Mesodermal cell (in vitro differentiated cells): ENCODE data around the gene CRYBG2.

ENCODE experiments used
- H3K27ac ChIP-seq: 2 replicates; pipeline ENCODE4 v1.7.0; 2013; ENCODE audit warnings: mild to moderate bottlenecking, low read depth, low read length, moderate library complexity; ENCODE audit not compliant: severe bottlenecking
- H3K36me3 ChIP-seq: 2 replicates; pipeline ENCODE4 v1.7.1; 2013; ENCODE audit warnings: mild to moderate bottlenecking, low read length, moderate library complexity; ENCODE audit not compliant: control insufficient read depth, insufficient read depth
- H3K4me1 ChIP-seq: one replicate; pipeline ENCODE4 v1.7.1; 2013; ENCODE audit warnings: mild to moderate bottlenecking, low read length; ENCODE audit not compliant: insufficient read depth, control insufficient read depth, poor library complexity, severe bottlenecking
- H3K4me3 ChIP-seq: 2 replicates; pipeline ENCODE4 v1.7.0; 2013; ENCODE audit warnings: low read length, control low read depth, mild to moderate bottlenecking; ENCODE audit not compliant: insufficient read depth, poor library complexity, severe bottlenecking; ENCODE audit errors: extremely low read depth
- H3K9me3 ChIP-seq: 2 replicates; pipeline ENCODE4 v1.7.1; 2013; ENCODE audit warnings: mild to moderate bottlenecking, low read length, moderate library complexity; ENCODE audit not compliant: control insufficient read depth
- WGBS, 2 experiments: methylation state at CpG; one replicate each; pipeline ENCODE4 v1.1.5; 2013; ENCODE audit warnings: missing lambda C conversion rate in 2 of 2; ENCODE audit not compliant: insufficient coverage in 2 of 2; 5-methylcytosine and 5-hydroxymethylcytosine counted together

CRYBG2 gene

GRCh38 chr1:26359981-26360806 lies 6.3 kb upstream of the CRYBG2 start:
- H3K27ac ChIP-seq = no peak overlapping the region
- WGBS, 2 experiments = 5 to 8% methylated on average over 52 to 58 of the region's 67 CpGs
- H3K4me3 ChIP-seq = peak overlapping the region; percentile 33
- no peaks in the 10 kb centered on the region for H3K36me3 ChIP-seq
- H3K9me3 ChIP-seq = no peaks in the 10 kb centered on the region
- peaks cover 8% of the 10 kb centered on the region for H3K4me1 ChIP-seq

GRCh38 chr1:26358411-26359384 lies 4.8 kb upstream of the CRYBG2 start:
- Histone ChIP-seq H3K27ac (no peak overlapping the region), H3K4me1 (peaks cover 8% of the 10 kb centered on the region), H3K36me3 (no peaks in the 10 kb centered on the region), H3K4me3 (no peak overlapping the region), H3K9me3 (no peaks in the 10 kb centered on the region)
- WGBS, 2 experiments = 63 to 69% methylated on average over 12 to 14 of the region's 15 CpGs

- Histone ChIP-seq H3K27ac (no peak overlapping the region), H3K4me3 (no peak overlapping the region), H3K9me3 (no peaks in the 10 kb centered on the region), H3K36me3 (no peaks in the 10 kb centered on the region), H3K4me1 (peaks cover 9% of the 10 kb centered on the region)
- 83 to 94% methylated on average over 6 to 7 of the region's 10 CpGs for WGBS, 2 experiments
Measured at GRCh38 chr1:26357121-26357602, 3.2 kb upstream of the CRYBG2 start.

DNA sequence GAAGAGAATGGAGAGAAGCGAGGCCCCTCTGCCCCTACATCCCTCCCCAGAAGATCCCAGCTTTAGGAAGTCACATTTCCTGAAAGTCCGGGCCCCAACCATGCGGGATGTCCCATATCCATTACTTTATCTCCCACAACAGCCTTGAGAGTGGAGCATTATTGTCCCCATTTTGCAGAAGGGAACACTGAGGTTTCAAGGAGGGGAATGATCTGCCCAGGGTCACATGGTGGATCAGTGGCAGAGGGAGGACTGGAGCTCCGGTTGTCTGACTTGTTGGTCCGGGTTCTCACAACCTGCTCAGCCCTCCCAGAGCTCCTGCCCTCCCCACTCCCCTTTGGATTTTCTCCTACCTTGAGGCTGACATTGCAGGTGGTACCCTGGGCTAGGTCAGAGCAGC lies 2.2 kb upstream of the CRYBG2 start:
- Histone ChIP-seq H3K27ac (no peak overlapping the region), H3K36me3 (no peaks in the 10 kb centered on the region), H3K4me3 (no peak overlapping the region), H3K4me1 (peaks cover 19% of the 10 kb centered on the region), H3K9me3 (no peaks in the 10 kb centered on the region)
- WGBS, 2 experiments = 100% methylated on average over 3 of the region's 5 CpGs

DNA sequence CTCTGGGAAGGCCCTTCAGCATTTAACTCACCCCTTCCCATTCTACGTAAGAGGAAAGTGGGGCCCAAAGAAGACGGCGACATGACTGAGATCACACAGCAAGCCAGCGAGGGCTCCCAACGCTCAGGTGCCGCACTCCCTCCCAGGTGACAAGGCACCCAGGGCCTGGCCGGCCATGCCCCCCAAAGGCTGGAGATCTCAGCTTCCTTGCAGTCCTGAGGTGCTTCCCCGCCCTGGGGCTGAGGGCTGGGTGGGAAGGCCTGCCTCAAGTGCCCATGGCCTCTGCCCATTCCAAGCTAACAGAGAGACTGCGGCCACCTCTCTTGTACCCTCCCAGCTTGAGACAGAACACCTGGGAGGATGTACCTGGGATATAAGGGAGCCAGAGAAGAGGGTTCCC lies 1.0 kb upstream of the CRYBG2 start:
- Histone ChIP-seq H3K9me3 (no peaks in the 10 kb centered on the region), H3K4me1 (peaks cover 23% of the 10 kb centered on the region), H3K36me3 (no peaks in the 10 kb centered on the region), H3K27ac (no peak overlapping the region), H3K4me3 (no peak overlapping the region)
- WGBS, 2 experiments = 91 to 96% methylated on average over 7 to 8 of the region's 9 CpGs

- H3K36me3 ChIP-seq = no peaks in the 10 kb centered on the region
Measured at GRCh38 chr1:26353210-26353859, 595 bp downstream of the CRYBG2 start.

GRCh38 chr1:26352338-26352679 lies 1.6 kb downstream of the CRYBG2 start:
- no peaks in the 10 kb centered on the region for H3K36me3 ChIP-seq
- no peak overlapping the region for H3K4me3 ChIP-seq
- H3K27ac ChIP-seq = peak overlapping the region; percentile 96
- no peaks in the 10 kb centered on the region for H3K9me3 ChIP-seq
- H3K4me1 ChIP-seq = peaks cover 29% of the 10 kb centered on the region
- WGBS, 2 experiments = 78 to 95% methylated on average over 4 to 5 of the region's 5 CpGs

More at GRCh38 chr1:26353210-26353859, 595 bp downstream of the CRYBG2 start:
- Histone ChIP-seq H3K9me3 (no peaks in the 10 kb centered on the region), H3K4me1 (peaks cover 29% of the 10 kb centered on the region), H3K4me3 (no peak overlapping the region), H3K27ac (no peak overlapping the region)
- WGBS, 2 experiments = 85 to 100% methylated on average over 2 of the region's 4 CpGs

DNA sequence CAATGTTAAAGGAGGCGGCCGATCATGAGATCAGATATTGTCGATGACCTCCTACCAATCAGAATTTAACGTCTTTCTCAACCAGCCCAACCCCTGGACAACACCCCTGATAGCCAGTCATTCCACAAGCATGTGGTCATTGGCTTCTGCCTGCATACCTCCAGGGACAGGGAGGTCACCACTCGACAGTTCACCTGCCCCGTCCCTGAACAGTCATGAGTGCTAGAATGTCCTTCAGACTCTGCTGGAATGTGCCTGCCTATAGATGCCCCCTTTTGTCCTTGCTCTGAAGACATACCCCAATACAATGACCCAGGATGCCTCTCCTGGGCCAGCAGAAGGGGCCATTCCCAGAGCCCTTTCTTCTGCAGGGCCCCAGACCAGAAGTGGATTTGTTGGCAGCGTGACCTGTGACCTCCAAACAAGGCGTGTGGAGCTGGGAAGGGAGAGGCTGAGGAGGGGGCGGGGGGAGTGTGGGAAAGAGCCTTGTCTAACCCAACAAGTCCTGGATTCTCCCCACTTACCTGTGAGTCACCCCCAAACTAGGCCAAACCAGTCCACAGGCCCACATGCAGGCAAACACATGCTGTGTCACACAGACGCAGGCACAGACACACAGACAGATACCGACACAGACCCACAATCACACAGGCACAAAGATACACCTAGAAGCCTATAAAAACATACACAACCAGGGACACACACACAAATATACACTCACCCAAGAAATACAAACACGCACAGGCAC lies 2.2 kb downstream of the CRYBG2 start:
- no peaks in the 10 kb centered on the region for H3K36me3 ChIP-seq
- no peaks in the 10 kb centered on the region for H3K9me3 ChIP-seq
- peaks cover 29% of the 10 kb centered on the region for H3K4me1 ChIP-seq
- 78 to 83% methylated on average over 9 to 10 of the region's 12 CpGs for WGBS, 2 experiments
- H3K4me3 ChIP-seq = no peak overlapping the region
- H3K27ac ChIP-seq = peak overlapping the region; percentile 96

GRCh38 chr1:26350701-26351589 lies 3.0 kb downstream of the CRYBG2 start:
- Histone ChIP-seq H3K9me3 (no peaks in the 10 kb centered on the region), H3K36me3 (no peaks in the 10 kb centered on the region), H3K4me3 (no peak overlapping the region), H3K4me1 (peaks cover 29% of the 10 kb centered on the region), H3K27ac (peak overlapping the region; percentile 96)
- 47 to 70% methylated on average over 5 to 8 of the region's 9 CpGs for WGBS, 2 experiments
